SK-N-DZ (cell line): ENCODE measurements around the gene FZD10.

ENCODE experiments used
- DNase-seq: peaks from one replicate; pipeline ENCODE4 v3.0.0-alpha.2; 2015; ENCODE audit warnings: low spot score

Gene FZD10

GRCh38 chr12:130205495-130205894 is 43.2 kb downstream of the FZD10 start:
- no peak for DNase-seq

- DNase-seq = no peak
Observed at GRCh38 chr12:130212384-130212989, 50.2 kb downstream of the FZD10 start.

- DNase-seq = no peak
Observed at GRCh38 chr12:130213249-130213648, 51.0 kb downstream of the FZD10 start.

DNA sequence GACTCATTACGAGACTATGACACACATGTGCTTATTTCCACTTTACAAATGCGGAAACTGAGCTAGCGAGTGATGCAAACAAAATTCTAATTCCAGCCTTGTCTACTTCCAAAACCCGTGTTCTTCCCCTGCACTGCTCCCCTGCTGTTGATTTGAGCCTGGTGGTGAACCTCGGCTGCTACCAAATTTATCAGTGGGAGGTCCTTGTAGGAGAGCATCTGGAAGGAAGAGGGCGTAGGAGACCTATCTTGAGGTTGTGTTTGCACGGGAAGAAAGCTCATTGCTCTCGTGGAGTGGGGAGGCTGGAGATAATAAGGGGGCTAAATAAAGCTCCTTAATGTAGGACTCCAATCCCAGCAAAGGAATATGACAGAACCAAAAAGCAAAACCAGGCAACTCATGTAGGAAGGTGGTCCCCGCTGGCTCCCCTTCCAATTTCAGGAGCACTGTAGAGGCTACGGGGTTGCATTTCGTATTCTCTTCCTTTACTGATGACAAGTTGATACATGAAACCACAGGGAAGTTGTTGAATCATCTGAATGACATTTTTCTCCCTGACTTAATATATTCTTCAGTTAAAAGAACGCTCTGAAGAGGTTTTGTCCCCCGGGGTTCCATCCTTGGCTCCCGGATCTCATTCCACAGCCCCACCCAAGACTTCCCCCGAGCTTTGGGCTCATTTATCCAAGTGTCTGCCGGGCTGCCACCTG is 52.6 kb downstream of the FZD10 start:
- no peak for DNase-seq
